Peyer's patch (tissue), 4 donors: Measurements from ENCODE around the gene COMMD1.

Experiments used
- POLR2A ChIP-seq, 2 donors: fragments of 450-650 bp; IDR thresholded peaks; one replicate each; pipeline ENCODE4 v1.5.1; 2017; ENCODE audit warnings: antibody characterized with exemption in 2 of 2, mild to moderate bottlenecking in 2 of 2, moderate library complexity in 2 of 2
- TF ChIP-seq, protein P1 (sequence below), 6 experiments: fragments of 450-650 bp in 4 of 6; fragments of 200-600 bp in 2 of 6; sonication (generic) in 1 of 6; IDR thresholded peaks; one replicate each; pipeline ENCODE4 v1.5.1; 2017 to 2019; ENCODE audit warnings: antibody characterized with exemption in 6 of 6, mild to moderate bottlenecking in 3 of 6, moderate library complexity in 1 of 6

DNA sequence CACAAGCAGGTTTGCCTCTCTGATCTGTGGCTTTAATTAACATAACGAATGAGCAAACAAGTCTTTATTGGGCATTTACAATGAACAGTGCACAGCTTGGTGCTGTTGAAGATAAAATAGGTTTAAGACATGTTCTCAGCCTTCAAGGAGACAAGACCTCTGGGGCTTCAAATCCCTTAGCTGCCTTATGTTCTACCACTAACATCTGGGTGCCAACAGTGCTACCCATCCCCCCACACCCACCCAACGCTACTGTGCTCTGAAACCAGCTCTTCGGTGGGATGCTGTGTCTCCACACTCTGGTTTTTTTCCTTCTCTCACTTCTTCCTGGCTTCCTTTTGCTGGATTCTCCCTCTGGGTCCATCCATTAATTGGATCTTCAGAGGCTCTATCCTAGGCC lies 276.4 kb downstream of the COMMD1 start:
- TF ChIP-seq, protein P1, sequence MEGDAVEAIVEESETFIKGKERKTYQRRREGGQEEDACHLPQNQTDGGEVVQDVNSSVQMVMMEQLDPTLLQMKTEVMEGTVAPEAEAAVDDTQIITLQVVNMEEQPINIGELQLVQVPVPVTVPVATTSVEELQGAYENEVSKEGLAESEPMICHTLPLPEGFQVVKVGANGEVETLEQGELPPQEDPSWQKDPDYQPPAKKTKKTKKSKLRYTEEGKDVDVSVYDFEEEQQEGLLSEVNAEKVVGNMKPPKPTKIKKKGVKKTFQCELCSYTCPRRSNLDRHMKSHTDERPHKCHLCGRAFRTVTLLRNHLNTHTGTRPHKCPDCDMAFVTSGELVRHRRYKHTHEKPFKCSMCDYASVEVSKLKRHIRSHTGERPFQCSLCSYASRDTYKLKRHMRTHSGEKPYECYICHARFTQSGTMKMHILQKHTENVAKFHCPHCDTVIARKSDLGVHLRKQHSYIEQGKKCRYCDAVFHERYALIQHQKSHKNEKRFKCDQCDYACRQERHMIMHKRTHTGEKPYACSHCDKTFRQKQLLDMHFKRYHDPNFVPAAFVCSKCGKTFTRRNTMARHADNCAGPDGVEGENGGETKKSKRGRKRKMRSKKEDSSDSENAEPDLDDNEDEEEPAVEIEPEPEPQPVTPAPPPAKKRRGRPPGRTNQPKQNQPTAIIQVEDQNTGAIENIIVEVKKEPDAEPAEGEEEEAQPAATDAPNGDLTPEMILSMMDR (IDR thresholded peaks at IDR 0.05) = no peak
- TF ChIP-seq POLR2A (IDR thresholded peaks at IDR 0.05) = no peak
